Measurements from ENCODE around the gene MALRD1.

Gene MALRD1

DNA sequence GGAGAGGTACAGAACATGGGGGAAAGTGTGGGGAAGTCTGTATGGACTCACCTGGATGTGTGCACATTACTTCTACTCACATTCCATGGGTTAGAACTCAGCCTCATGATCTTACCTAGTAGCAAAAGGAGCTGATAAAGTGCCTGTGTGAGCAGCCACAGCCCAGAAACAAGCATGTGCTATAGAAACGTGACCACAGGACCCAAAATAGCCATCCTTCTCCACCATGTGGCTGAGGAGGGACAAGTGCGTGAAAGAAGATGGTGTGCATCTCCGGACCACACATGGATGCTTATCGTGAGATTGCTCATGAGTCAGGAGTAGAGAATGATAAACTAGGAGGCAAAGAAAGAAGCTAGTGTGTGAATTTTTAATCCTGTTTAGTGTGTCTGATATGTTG is 431.3 kb downstream of the MALRD1 start:
- DNase-seq (ENCODE audit: low read depth, low spot score), result no peak
- H3K4me3 ChIP-seq (ENCODE audit: low read depth, low read length), result no peak overlapping the region
- in situ Hi-C loops (cut with HindIII; ENCODE audit: low sequenced_read_pairs), result no loop called here
- TF ChIP-seq, protein P1, sequence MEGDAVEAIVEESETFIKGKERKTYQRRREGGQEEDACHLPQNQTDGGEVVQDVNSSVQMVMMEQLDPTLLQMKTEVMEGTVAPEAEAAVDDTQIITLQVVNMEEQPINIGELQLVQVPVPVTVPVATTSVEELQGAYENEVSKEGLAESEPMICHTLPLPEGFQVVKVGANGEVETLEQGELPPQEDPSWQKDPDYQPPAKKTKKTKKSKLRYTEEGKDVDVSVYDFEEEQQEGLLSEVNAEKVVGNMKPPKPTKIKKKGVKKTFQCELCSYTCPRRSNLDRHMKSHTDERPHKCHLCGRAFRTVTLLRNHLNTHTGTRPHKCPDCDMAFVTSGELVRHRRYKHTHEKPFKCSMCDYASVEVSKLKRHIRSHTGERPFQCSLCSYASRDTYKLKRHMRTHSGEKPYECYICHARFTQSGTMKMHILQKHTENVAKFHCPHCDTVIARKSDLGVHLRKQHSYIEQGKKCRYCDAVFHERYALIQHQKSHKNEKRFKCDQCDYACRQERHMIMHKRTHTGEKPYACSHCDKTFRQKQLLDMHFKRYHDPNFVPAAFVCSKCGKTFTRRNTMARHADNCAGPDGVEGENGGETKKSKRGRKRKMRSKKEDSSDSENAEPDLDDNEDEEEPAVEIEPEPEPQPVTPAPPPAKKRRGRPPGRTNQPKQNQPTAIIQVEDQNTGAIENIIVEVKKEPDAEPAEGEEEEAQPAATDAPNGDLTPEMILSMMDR (IDR thresholded peaks at IDR 0.05; ENCODE audit: low read depth, low read length), result no peak

DNA sequence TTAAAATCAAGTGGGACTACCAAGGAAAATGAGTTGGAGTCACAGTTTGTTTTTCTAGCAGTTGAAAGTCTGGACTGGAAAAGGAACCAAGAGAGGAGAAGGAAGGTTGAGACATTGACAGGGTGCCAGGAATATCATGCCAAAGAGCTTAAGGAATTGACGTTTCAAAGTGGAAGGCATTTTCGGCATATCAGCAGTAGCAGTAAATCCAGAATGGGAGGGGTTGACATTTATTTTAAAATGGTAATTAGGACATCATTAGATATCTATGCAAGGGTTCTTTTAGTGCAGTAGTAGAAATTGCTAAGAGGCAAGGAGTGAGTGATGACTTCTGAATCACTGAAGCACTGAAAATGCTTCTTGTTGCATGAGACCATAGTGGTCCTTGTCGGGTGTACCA is 431.8 kb downstream of the MALRD1 start:
- H3K4me3 ChIP-seq (ENCODE audit: low read depth, low read length), result no peak overlapping the region
- DNase-seq (ENCODE audit: low read depth, low spot score), result no peak
- in situ Hi-C loops (cut with HindIII; ENCODE audit: low sequenced_read_pairs), result no loop called here
- TF ChIP-seq, protein P1 (IDR thresholded peaks at IDR 0.05; ENCODE audit: low read depth, low read length), result no peak

DNA sequence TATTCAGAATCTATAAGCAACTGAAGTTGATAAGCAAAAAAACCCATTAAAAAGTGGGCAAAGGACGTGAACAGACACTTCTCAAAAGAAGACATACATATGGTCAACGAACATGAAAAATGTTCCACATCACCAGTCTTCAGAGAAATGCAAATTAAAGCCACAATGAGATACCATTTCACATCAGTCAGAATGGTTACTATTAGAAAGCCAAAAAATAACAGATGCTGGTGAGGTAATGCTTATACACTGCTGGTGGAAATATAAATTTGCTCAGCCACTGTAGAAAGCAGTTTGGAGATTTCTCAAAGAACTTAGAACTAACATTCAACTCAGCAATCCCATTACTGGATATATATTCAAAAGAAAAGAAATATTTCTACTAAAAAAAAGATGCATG is 434.8 kb downstream of the MALRD1 start:
- no peak for DNase-seq (ENCODE audit: low read depth, low spot score)

GRCh38 chr10:19488592-19489280 is 440.1 kb downstream of the MALRD1 start:
- no peak overlapping the region for H3K4me3 ChIP-seq (ENCODE audit: low read depth, low read length)
- in situ Hi-C loops (cut with HindIII; ENCODE audit: low sequenced_read_pairs), result no loop called here
- TF ChIP-seq, protein P1 (IDR thresholded peaks at IDR 0.05; ENCODE audit: low read depth, low read length), result no peak
- peak; percentile 8 for DNase-seq (ENCODE audit: low read depth, low spot score)

More for the DNA sequence above, 434.8 kb downstream of the MALRD1 start:
- no peak overlapping the region for H3K4me3 ChIP-seq (ENCODE audit: low read depth, low read length)
- TF ChIP-seq, protein P1 (IDR thresholded peaks at IDR 0.05; ENCODE audit: low read depth, low read length), result no peak
- in situ Hi-C loops (cut with HindIII; ENCODE audit: low sequenced_read_pairs), result no loop called here

DNA sequence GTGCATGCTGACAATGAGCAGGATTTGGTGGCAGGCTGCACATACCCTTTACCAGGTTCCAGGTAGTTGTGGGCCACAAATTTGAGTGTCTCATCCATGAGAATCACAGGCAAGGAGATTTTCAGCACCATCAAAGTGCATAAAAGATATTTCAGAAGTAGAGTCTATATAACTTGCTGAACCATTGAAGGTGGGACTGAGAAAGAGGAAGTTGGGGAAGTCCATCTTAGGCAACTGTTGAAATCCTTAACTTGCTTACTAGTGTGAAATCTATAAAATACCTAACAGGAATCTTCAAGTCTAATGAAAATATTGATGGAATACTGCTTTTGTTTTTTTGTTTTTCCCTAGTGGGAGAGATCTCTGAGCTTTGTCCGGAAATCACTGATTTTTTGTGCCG is 442.6 kb downstream of the MALRD1 start:
- H3K4me3 ChIP-seq (ENCODE audit: low read depth, low read length), result no peak overlapping the region
- no peak for DNase-seq (ENCODE audit: low read depth, low spot score)
- in situ Hi-C loops (cut with HindIII; ENCODE audit: low sequenced_read_pairs), result no loop called here
- TF ChIP-seq, protein P1 (IDR thresholded peaks at IDR 0.05; ENCODE audit: low read depth, low read length), result no peak

DNA sequence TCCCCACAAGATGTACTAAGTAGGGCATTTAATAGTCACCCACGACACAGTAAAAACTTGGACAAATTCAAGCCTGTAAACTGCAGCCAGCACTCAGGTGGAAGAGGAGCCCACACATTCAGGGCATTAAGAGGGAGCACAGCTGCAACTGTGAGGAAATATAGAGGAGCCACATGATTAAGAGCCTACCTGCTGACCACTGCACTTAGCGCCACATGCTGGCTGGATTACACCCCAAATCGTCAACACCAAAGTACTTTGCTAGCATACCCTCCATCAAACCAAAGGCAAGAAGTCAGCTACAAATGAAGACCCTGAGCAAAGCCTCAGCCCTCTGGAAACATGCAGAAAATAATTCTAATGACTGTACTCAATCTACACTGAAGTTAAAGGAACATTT is 445.3 kb downstream of the MALRD1 start:
- TF ChIP-seq, protein P1 (IDR thresholded peaks at IDR 0.05; ENCODE audit: low read depth, low read length), result no peak
- in situ Hi-C loops (cut with HindIII; ENCODE audit: low sequenced_read_pairs), result no loop called here
- no peak overlapping the region for H3K4me3 ChIP-seq (ENCODE audit: low read depth, low read length)
- no peak for DNase-seq (ENCODE audit: low read depth, low spot score)

All from astrocyte of the spinal cord (primary cell).